Stimulated activated CD4-positive, alpha-beta T cell treated with anti-CD3 and anti-CD28 coated beads, TNF-alpha, amount 100 ng/mL, for 24 hours (primary cell): Measurements from ENCODE around the gene PRRG4.
"Not testable (repeated sequence)": the region's sequence is repeated elsewhere in the genome, so short reads cannot be mapped to it uniquely, and the experiment has no call there.

Experiments
- DNase-seq, 3 experiments: peaks; one replicate each; pipeline ENCODE4 v3.0.0-alpha.2; 2020; ENCODE audit warnings: low read depth in 3 of 3

The PRRG4 gene

DNA sequence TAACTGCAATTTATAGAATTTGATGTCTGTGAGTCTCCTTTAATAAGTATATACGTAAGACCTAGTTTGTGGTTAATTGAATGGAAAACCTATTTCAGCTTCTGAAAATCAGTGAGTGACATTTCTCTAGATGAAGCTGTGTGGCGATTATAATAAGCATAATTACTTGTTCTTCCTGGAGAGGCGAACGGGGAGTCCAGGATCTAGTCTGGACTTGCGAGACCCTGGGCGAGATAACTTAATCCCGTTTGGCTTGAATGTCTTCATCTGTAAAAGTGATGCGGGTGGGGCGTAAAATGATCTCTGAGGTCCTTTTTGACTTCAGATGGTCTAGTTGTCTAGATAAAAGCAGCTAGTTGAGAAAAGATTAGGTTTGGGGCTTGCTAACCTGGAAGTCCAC, 1.1 kb downstream of the PRRG4 start:
- no peak for DNase-seq

DNA sequence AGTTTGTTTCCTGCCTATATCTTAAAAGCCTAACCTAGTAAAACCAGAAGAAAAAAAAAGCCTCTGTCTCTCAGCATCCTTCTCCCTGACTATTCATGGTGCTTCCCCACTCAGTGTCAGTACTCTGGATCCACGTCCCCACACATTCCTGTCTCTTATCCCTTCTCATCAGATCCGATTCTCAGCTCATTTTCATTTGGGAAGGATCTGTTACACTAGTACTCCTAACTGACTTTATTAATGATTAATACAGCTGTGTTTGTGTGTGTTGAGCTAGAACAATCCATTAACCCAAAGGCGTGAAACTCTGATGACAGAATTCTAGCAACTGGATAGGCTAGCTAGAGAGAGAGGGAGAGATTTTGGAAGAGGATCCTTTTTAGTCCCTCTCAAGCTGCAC, 1.5 kb downstream of the PRRG4 start:
- DNase-seq, result no peak

DNA sequence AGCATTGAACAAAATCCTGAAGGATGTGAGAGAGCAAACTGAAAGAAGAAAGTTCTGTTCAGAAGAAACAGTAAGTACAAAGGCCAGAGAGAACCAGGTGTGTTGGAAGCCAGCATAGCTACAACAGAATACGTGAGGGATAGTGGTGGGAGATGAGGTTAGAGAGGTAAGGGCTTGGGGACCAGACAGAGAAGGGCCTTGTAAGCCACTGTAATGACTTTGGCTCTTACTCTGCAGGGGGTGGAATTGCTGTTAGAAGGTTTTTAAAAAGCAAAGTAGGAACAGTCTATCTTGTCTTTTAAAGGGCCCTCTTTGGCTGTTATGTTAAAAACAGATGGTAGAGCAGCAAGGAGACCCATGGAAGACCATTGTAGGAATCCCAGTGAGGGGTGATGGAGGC, 4.2 kb downstream of the PRRG4 start:
- no peak for DNase-seq

DNA sequence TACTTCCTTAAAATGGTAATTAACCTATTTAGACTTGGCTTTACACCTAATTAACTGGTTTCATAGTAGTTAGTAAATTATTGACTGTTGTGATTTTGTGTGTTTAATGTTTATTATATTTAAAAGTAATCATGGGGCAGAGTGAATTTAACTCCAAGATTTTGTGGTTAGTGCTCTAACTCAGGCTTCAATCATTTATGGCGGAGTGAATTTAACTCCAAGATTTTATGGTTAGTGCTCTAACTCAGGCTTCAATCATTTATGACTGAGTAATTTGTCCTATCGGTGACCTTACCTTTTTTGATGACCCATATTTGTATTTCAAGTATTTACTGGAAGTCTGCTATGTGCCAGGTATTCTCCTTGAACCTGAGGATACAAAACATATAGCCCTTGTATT, 7.2 kb downstream of the PRRG4 start:
- no peak for DNase-seq

DNA sequence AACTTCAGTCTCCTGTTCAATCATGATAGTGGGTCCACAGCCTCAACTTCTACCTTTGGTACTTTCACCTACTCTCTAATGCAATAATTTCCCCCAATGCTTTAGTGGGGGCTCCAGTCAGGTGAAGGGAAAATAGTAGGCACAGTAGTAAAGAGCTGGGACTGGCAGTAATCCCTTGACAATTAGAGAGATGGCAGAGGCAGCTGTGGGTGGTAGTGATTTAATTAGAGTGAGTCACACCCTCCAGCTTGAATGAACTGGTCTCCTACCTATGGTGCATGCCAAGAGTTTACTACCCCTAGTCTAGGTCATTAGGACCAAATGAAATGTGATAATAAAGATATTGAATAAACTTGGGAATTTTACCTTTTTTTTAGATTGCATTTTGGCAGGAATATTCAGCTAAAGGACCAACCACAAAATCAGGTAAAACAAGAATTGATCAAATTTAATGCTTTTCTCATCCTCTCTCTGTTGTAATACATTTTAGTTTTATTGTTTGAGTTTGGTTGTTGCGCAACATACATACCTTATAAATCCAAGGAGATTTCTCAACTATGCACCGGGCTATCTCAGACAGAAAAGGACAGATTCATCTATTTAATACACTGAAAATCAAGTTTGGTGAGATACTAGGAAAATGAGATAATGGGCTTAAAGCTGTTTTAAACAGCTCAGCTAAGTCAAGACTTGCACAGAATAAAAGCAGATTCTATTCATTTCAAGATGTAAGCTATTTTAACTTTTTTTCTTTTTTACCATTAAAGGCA, 9.0 kb downstream of the PRRG4 start:
- no peak for DNase-seq

DNA sequence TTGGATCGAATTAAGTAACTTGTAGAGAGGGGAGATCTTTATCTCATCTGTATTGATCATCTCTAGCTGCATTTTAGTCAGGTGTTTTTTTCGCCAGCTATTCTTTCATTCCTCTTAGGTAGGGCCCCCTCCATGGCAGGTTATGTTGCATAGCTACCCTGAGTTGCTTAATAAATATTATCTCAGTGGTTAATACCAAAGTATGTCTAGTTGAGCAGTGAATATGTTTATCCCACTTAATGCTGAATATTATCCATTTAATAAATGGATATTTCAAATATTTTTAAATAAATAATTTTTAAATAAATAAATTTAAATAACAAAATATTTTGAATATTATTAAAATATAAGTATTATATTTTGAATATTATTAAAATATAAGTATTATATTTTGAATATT, 9.6 kb downstream of the PRRG4 start:
- DNase-seq, result no peak

DNA sequence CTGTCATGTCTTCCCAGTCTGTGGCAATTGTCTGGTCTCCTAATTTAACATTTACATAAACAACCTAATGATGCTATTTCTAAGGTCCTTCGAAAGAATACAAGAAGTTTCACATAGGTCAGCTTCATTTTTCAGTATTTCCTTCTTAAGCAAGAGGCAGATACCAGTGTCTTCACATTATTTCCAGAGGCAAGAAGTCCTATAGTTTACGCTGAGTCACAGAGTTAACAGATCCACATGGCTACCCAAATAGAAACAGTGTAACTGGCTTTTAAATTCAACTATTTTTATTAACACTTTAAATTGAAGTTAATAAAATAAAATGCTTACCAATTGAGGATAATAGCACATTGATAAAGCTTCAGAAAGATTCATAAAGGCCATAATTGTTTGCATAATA, 10.9 kb downstream of the PRRG4 start:
- no peak for DNase-seq

DNA sequence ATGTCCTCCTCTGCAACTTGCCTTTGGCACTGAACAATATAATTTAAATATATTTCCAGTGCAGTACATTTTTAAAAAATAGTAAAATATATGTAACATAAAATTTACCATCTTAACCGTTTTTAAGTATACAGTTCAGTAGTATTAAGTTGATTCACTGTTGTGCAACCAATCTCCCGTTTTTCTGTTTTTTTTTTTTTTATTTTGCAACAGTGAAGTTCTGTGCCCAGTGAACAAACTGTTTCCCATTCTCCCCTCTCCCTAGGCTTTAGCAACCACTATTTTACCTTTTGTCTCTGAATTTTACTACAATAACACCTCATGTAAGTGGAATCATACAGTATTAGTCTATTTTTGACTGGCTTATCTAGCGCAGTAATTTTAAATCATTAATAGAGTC, 13.8 kb downstream of the PRRG4 start:
- DNase-seq, result no peak

DNA sequence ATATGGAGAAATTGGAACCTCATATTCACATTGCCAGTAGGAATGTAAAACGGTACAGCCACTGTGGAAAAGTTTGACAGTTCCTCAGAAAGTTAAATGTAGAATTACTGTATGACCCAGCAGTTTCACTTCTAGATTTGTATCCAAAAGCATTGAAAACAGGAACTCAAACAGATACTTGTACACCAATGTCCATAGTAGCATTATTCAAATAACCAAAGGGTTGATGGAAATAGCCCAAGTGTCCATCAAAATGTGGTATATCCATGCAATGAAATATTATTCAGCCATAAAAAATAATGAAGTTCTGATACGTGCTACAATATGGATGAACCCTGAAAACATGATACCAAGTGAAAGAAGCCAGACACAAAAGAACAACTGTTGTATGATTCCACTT, 17.8 kb downstream of the PRRG4 start:
- no peak for DNase-seq

DNA sequence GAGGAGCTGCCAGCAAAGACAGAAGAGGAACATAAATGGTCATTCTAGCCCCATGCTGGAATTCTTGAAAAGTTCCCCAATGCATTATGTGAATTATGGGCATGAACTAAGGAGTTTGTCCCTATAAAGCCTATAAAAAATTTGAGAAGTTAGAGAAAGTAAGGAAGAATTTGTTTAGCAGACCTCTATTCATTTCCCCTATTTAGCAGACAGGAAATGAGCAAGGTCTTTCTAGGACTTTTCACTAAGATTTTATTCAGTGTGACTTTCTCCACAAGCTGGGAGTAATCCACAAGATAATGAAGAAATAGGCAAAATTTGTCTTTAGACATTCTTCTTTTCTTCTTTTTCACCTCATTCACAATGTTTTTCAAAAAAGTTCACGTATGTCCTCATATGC, 20.0 kb downstream of the PRRG4 start:
- DNase-seq, result no peak

DNA sequence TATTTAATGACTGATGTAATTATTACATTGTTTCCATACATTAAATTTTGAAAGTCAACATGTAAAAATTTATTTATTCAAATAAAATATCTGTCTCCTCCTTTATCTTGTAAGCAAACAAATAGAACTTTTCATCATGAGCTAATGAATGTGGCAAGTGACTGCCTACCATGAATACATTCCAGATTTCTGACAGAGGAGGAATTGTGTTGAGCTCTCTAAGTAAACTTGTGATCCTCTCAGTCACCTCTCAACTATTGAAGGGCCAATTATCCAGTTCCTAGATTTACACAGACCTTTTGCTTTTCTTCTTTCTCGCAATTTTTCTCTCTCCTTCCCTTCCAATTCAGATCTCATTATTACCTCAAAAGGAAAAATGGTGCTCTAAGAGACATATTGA, 21.5 kb downstream of the PRRG4 start:
- DNase-seq, result no peak

DNA sequence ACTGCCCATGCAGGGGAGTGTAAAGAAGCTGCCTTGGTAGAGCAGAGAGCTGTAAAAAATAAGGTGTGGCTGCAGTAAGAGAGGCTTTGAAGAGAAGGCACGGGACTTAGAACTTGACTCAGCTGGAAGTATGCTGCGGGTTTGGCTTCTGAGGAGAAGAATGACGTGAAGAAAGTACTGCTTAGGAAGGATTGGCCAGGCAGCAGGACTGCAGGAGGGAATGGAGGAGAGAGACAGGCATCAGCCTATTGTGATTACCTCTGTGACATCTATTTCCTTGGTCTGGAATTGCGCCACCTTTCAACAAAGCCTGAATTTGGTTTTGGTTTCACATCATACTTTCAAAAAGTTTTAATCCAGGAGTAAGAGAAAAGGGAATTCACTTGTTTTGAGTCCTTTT, 22.5 kb downstream of the PRRG4 start:
- DNase-seq, result no peak

DNA sequence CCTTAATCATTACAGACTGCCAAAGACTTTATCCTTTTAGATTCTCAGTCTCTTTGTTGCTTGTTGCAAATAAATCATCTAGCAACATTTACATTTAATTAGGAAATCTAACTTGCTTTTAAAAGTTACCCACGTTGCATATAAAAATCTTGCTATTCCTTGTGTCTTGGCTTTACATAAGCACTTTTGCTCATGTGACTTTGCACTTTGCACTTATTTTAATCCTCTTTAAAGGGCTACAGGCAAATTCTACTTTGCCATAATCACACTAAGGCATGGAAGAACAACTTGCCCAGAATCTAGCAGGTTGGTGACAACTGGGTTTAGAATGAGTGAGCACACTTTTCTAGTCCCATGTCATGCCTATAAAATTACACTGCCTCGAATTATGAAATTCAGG, 25.9 kb downstream of the PRRG4 start:
- DNase-seq, result no peak

DNA sequence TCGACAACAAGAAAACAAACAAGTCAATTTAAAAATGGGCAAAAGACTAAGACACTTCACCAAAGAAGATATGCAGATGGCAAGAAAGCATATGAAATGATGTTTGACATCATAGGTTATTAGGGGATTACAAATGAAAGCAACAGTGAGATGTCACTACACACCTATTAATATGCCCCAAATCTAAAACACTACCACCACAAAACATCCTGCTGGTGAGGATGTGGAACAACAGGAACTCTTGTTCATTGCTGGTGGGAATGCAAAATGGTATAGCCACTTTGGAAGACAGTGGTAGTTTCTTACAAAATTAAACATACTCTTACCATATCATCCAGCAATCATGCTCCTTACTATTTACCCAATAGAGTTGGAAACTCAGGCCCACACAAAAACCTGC, 29.0 kb downstream of the PRRG4 start:
- DNase-seq, result no peak

DNA sequence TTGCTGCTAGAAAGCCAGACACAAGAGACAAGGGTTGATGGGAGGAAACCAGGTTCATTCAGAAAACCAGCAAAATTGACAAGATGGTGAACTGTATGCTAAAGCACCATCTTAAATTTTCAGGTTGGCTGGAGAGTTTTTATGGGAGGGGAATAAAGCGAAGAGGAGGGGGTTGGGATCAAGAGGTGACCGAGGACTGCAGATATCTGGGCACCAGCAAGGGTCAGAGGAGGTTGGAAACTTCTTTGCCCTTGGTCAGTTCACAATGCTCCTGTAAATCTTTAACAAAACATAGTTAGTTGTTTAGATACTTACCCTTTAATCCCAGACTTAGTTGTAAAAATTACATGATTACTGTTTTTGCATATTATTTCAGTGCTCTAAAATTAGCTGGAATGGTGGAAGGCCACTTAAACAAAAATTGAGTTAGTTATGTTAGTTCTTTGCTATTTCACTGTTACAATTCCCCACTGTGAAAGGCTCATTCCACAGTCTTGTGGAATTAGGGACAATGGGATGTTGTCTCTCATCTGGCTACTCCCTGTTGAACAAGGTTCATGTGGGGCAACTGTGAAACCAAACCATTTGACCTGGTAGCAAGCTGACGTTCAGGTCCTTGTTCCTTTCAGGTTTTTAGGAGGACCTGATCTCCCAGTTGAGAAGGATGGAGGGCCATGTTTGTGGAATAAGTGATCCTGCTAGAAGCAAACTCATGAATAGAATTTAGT, 32.3 kb downstream of the PRRG4 start:
- no peak for DNase-seq

DNA sequence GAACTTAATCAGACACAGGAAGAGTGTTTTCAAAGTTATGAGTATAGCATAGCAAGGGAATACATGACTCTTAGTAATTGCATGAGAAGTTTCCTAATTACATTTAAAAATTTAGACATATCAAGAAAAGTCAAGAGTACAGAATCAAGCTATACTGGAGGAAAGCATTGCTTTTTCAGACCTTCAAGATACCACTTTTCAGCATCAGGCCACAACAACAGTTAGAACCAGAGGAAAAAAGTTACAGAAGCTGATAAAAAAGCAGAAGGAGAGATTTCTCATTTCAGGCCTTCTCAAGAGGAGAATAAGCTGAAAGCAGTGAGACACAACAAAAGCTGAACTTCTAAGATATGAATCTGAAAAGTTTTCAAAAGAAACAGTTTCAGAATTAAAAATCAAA, 34.8 kb downstream of the PRRG4 start:
- DNase-seq, result no peak

DNA sequence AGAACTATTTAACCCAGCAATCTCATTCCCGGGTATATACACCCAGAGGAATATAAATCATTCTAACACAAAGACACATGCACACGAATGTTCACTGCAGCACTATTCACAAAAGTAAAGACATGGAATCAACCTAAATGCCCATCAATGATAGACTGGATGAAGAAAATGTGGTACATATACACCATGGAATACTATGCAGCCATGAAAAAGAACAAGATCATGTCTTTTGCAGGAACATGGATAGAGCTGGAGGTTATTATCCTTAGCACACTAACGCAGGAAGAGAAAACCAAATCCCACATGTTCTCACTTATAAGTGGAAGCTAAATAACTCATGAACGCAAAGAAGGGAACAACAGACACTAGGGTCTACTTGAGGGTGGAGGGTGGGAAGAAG, 39.0 kb downstream of the PRRG4 start:
- DNase-seq, result not testable (repeated sequence)

DNA sequence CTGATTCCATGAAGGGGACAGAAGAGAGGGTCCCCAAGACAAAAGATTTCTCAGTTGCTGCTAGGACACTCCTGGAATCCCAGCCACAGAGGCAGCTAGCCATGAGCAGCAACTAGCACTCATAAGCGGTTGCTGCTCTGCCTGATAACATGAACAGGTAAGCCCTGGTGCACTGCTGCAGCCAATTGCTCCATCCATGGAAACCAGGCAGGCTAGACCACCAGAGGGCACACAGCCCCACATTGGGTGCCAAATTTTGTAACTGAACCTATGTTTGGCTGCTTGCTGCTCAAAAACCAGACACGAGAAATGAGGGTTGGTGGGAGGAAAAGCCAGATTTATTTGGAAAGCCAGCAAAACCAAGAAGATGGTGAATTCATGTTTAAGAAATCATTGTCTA, 40.9 kb downstream of the PRRG4 start:
- peak in 1 of 3 experiments; percentile 18 for DNase-seq

DNA sequence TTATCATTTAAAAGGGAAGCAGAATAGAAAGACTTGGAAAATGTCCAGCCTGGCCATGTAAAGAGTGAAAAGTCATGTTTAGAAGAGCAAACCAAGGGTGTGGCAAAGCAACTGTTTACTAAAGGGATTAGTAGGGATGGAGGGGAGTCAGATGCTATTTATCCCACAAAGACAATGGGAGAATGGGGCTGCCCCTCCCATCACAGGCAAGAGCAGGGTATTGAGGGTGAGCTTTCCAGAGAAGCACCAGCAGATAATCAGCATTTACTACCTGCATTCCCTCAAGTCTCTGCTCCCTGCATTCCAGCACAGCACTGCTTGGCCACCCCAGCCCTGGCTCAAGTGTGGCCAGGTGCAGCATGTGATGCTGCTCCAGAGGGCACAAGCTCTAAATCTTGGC, 44.4 kb downstream of the PRRG4 start:
- no peak for DNase-seq

DNA sequence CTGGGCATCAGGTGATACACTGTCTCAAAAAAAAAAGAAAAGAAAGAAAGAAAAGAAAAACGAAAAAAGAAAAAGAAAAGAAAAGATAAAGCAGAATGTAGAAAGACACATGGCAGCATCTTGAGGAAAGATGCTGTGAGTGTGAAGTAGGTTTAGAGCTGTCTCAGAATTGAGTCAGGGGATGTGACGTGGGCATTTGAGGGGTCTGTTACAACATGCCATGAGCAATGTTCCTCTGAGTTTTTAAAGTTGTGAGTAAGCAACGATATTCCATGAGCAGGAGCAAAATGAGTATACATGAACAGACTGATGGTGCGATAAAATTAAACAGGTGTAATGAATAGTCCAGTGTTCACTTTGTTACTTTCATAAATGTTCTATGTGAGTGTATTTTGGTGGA, 51.6 kb downstream of the PRRG4 start:
- no peak for DNase-seq

DNA sequence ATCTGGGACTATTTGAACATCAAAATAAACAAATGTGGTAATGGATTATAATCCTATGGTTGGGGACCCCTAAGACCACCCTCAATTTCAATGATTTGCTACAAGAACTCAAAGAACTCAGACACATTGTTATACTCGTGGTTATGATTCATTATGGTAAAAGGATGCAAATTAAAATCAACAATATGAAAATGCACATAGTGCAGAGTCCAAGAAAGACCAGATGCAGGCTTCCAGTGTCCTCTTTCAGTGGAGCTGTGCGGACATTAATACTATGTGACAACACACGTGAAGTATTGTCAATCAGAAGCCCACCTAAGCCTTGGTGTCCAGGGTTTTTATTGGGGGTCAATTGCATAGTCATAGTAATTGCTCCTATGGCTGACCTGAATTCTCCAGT, 53.7 kb downstream of the PRRG4 start:
- no peak for DNase-seq

DNA sequence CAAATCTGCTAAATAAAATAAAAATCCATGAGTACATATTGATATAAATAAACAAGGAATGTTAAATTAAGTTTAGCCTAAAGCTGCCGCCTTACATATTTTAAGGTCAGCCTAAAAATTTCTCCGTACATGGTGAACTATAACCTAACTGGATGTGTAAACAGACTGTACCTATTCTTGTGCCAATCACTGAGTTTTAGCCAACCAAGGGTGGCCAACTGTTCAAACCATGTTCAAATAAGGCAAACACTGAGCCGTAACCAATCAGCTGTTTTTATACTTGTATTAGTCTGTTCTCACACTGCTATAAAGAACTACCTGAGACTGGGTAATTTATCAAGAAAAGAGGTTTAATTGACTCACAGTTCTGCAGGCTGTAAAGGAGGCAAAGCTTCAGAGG, 54.3 kb downstream of the PRRG4 start:
- DNase-seq, result no peak

DNA sequence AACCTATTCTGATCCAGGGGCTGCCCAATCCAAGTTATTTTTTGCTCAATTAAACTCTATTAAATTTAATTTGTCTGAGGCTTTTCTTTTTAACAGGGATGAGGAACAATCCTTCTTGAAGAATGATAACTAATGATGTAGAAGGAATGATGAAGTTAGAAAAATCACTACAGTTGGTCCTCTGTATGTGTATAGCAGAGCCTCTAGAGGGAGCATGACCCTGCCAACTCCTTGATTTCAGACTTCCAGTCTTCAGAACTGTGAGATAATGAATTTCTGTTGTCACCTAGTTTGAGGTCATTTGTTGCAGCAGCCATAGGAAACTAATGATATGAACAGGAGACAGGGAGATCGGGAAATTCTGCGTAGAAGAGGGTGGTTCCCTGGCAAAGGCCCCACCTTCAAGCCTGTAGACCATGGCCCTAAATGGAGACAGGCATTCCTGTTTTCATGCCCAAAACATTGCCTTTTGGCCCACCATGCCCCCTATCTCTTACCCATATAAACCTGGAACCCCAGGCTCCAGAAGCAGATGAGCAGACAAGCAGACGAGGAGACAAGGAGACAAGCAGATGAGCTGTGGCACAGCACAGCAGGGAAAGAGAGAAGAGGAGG, 55.1 kb downstream of the PRRG4 start:
- DNase-seq, result no peak
